NT2/D1 (cell line): ENCODE results near the gene SCAMP4.

Experiments used
- SUZ12 ChIP-seq: IDR thresholded peaks from 2 replicates; pipeline ENCODE4 v1.6.1; 2011; ENCODE audit not compliant: insufficient read length, insufficient read depth; ENCODE audit errors: extremely low read depth
- YY1 ChIP-seq: IDR thresholded peaks from 2 replicates; pipeline ENCODE4 v1.6.1; 2011; ENCODE audit not compliant: insufficient read length, insufficient read depth

- no peak for TF ChIP-seq YY1
- TF ChIP-seq SUZ12: no peak
These were observed 40.6 kb upstream of the SCAMP4 start for GRCh38 chr19:1864480-1865171.
